GM12864 (cell line): ENCODE measurements around the gene MLLT3.

Experiments used
- DNase-seq: peaks from one replicate; pipeline ENCODE4 v3.0.0-alpha.2; 2011; ENCODE audit warnings: low read depth
- H3K4me3 ChIP-seq: 2 replicates; pipeline ENCODE4 v1.5.1; 2011; ENCODE audit warnings: mild to moderate bottlenecking, low read depth, low read length, control low read depth
- CTCF ChIP-seq: IDR thresholded peaks from 2 replicates; pipeline ENCODE4 v1.5.1; 2011; ENCODE audit warnings: low read depth, mild to moderate bottlenecking, moderate library complexity, low read length, control low read depth, inconsistent platforms; ENCODE audit errors: missing control alignments

The MLLT3 gene

GRCh38 chr9:20511686-20512085 lies 110.6 kb downstream of the MLLT3 start:
- TF ChIP-seq CTCF: no peak
- no peak for DNase-seq
- no peak overlapping the region for H3K4me3 ChIP-seq

- no peak for TF ChIP-seq CTCF
- DNase-seq: no peak
- H3K4me3 ChIP-seq: no peak overlapping the region
Measured at GRCh38 chr9:20509466-20509865, 112.8 kb downstream of the MLLT3 start.

DNA sequence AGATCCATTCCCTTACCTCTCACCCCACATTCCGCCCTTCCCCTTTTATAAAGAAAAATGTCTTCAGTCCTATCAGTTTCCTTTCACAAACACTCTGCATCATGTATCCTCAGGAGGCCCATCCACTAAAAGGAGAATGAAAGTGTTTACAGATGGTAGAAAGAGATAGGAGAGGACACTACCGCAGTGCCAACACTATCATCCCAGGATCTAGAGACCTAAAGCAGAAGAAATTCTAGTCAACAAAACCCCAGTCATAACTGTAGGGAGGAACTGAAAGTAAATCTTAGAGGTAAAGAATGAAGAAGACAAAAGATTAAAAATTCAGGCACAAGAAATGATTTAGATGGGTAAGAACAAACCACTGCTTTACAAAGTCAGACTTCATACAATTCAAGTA lies 114.1 kb downstream of the MLLT3 start:
- no peak overlapping the region for H3K4me3 ChIP-seq
- DNase-seq: no peak
- no peak for TF ChIP-seq CTCF

GRCh38 chr9:20507431-20507830 lies 114.9 kb downstream of the MLLT3 start:
- DNase-seq: no peak
- H3K4me3 ChIP-seq: no peak overlapping the region
- no peak for TF ChIP-seq CTCF

GRCh38 chr9:20506099-20506900 lies 116.0 kb downstream of the MLLT3 start:
- H3K4me3 ChIP-seq: no peak overlapping the region
- TF ChIP-seq CTCF: no peak
- no peak for DNase-seq

- no peak overlapping the region for H3K4me3 ChIP-seq
- no peak for TF ChIP-seq CTCF
- no peak for DNase-seq
Measured at GRCh38 chr9:20505574-20505973, 116.7 kb downstream of the MLLT3 start.

DNA sequence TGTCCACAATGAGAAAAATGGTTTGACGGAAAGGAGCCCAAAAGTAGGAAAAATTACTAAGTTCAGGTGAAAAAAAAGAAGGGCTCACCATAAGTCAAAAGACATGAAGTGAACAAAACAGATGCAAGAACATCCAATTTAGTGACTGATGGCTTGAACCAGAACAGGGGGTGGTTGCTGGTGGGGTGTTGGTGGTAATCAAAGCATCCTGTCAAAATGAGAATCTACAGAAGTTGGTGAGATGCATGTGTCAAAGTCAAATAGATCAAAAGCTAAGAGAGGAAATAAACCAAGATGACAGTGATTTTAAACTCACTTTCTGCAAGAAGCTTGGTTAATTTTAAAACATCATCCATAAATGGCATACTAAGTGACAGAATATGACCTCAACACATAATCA lies 117.4 kb downstream of the MLLT3 start:
- DNase-seq: no peak
- no peak for TF ChIP-seq CTCF
- H3K4me3 ChIP-seq: no peak overlapping the region
